ENCODE data around the gene NETO2.

DNA sequence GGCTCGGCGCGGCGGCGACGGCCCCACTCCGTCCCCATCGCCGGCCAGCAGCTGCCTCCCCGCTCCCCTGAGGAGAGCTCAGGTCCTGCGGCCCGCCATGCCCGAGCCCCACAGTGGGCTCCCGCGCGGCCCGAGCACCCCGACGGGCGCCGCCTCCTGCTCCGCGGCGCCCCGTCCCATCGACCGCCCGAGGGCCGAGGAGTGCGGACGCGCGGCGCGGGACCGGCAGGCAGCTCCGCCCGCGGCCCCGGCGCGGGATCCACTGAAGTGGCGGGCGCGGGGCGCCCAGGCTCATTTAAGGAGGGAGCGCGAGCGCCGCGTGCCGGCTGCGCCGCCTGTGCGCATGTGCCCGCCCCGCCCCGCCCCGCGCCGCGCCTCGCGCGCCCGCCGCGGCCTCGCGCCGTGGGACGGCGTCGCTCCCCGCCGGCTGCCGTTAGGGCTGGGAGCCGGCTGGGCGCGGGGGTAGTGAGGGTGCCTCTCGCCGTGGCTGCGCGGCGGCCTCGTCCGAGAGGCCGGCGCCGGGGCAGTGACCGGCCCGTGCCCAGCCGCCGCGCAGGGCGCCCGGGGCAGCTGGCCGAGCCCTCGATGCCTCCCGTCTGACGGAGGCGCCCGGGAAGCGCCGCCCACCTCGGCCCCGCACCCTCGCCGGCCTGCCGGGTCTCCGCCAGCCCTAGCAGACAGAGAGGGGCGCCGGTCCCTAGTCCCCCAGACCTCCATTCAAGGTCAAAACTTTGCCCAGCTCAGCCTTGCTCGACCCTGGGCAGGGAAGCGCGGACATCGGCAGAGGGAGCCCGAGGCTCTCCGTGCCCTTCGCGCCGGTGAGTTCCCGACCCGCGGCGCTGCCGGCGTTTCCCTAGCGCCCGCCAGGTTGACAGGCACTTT lies at the start of gene NETO2:
- TF ChIP-seq, protein P1, sequence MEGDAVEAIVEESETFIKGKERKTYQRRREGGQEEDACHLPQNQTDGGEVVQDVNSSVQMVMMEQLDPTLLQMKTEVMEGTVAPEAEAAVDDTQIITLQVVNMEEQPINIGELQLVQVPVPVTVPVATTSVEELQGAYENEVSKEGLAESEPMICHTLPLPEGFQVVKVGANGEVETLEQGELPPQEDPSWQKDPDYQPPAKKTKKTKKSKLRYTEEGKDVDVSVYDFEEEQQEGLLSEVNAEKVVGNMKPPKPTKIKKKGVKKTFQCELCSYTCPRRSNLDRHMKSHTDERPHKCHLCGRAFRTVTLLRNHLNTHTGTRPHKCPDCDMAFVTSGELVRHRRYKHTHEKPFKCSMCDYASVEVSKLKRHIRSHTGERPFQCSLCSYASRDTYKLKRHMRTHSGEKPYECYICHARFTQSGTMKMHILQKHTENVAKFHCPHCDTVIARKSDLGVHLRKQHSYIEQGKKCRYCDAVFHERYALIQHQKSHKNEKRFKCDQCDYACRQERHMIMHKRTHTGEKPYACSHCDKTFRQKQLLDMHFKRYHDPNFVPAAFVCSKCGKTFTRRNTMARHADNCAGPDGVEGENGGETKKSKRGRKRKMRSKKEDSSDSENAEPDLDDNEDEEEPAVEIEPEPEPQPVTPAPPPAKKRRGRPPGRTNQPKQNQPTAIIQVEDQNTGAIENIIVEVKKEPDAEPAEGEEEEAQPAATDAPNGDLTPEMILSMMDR (conservative IDR thresholded peaks at IDR 0.05; ENCODE audit: low read depth, low read length): peak; percentile 50
- TF ChIP-seq EZH2phosphoT487 (IDR thresholded peaks at IDR 0.05; ENCODE audit: borderline replicate concordance, low read length): no peak
